Measurements from ENCODE around the gene DSCAML1. TPM values are rescaled to one million over a fixed set of nuclear protein-coding genes. Genes with fewer than 3 reads are reported as not detected.

Gene DSCAML1
- total RNA-seq, 2 experiments from 2014 or later: 1.4 to 3.1 TPM

GRCh38 chr11:117720061-117720511 is 76.9 kb downstream of the DSCAML1 start:
- H3K9me3 Mint-ChIP-seq: no peaks in the 10 kb centered on the region
- POLR2A ChIA-PET: no interaction called here
- ATAC-seq (ENCODE audit: low read depth): no peak
- H3K36me3 Mint-ChIP-seq: no peaks in the 10 kb centered on the region
- no peak overlapping the region for H3K4me3 Mint-ChIP-seq
- H3K27ac Mint-ChIP-seq: no peak overlapping the region
- H3K27me3 Mint-ChIP-seq: peaks cover 5% of the 10 kb centered on the region
- no peaks in the 10 kb centered on the region for H3K4me1 Mint-ChIP-seq
- no peak for DNase-seq

GRCh38 chr11:117719480-117719879 is 77.5 kb downstream of the DSCAML1 start:
- Mint-ChIP-seq H3K9me3 (no peaks in the 10 kb centered on the region), H3K27ac (no peak overlapping the region), H3K4me3 (no peak overlapping the region), H3K4me1 (no peaks in the 10 kb centered on the region), H3K36me3 (no peaks in the 10 kb centered on the region), H3K27me3 (peaks cover 5% of the 10 kb centered on the region)
- POLR2A ChIA-PET: no interaction called here
- DNase-seq (no peak), ATAC-seq (ENCODE audit: low read depth) (no peak)

GRCh38 chr11:117717485-117718314 is 79.3 kb downstream of the DSCAML1 start:
- Mint-ChIP-seq H3K27me3 (peaks cover 3% of the 10 kb centered on the region), H3K4me3 (no peak overlapping the region), H3K9me3 (no peaks in the 10 kb centered on the region), H3K27ac (no peak overlapping the region), H3K36me3 (no peaks in the 10 kb centered on the region), H3K4me1 (no peaks in the 10 kb centered on the region)
- DNase-seq (no peak), ATAC-seq (ENCODE audit: low read depth) (no peak)
- POLR2A ChIA-PET: no interaction called here

GRCh38 chr11:117716521-117717440 is 80.2 kb downstream of the DSCAML1 start:
- no peak overlapping the region for H3K4me3 Mint-ChIP-seq
- DNase-seq (no peak), ATAC-seq (ENCODE audit: low read depth) (no peak)
- no peaks in the 10 kb centered on the region for H3K9me3 Mint-ChIP-seq
- H3K4me1 Mint-ChIP-seq: no peaks in the 10 kb centered on the region
- POLR2A ChIA-PET: no interaction called here
- no peaks in the 10 kb centered on the region for H3K36me3 Mint-ChIP-seq
- H3K27me3 Mint-ChIP-seq: no peaks in the 10 kb centered on the region
- no peak overlapping the region for H3K27ac Mint-ChIP-seq

DNA sequence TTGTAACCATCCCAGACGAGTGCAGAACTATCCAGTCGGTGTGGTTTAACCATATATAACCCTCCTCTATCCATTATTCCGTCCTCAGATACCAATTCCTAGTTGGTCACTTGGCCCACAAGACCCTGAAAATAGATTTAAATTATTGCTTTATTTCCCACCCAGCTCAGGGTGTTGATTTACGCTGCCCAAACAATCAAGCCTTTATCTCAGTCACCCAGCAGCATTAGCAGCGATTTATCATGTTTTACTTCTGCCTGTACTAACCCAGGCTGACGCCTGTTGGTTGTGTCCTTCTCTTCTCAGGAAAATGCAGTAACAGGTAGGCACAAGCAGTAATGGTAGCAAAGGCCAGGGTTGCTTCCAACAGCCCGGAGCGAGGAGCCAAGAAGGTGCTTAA is 81.2 kb downstream of the DSCAML1 start:
- H3K27me3 Mint-ChIP-seq: peaks cover 3% of the 10 kb centered on the region
- ATAC-seq (ENCODE audit: low read depth): no peak
- H3K36me3 Mint-ChIP-seq: no peaks in the 10 kb centered on the region
- no peaks in the 10 kb centered on the region for H3K9me3 Mint-ChIP-seq
- POLR2A ChIA-PET: no interaction called here
- H3K4me3 Mint-ChIP-seq: no peak overlapping the region
- no peaks in the 10 kb centered on the region for H3K4me1 Mint-ChIP-seq
- no peak for DNase-seq
- no peak overlapping the region for H3K27ac Mint-ChIP-seq

DNA sequence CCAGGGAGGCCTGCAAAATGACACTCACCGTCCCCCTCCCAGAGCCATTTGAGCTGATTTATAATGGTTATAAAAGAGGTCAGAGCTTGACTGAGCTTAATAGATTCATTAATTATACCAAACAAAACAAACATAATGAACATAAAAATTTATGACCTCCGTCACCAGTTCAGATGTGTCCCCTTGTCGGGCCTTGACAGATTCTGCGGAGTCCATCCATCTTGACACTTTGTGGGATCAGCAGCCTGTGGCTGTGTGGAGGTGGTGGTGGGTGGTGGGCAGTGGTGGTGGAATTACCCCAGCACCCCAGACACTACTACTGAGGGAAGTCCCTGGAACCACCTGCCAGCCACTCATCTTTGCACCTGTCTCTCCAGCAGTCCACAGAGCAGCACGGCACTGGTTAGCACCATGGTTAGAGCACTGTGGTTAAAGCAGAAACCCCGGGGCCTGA is 83.5 kb downstream of the DSCAML1 start:
- H3K36me3 Mint-ChIP-seq: no peaks in the 10 kb centered on the region
- H3K27me3 Mint-ChIP-seq: peaks cover 3% of the 10 kb centered on the region
- no peaks in the 10 kb centered on the region for H3K4me1 Mint-ChIP-seq
- H3K9me3 Mint-ChIP-seq: no peaks in the 10 kb centered on the region
- ATAC-seq (ENCODE audit: low read depth) (no peak), DNase-seq (no peak)
- POLR2A ChIA-PET: no interaction called here
- H3K4me3 Mint-ChIP-seq: no peak overlapping the region
- H3K27ac Mint-ChIP-seq: no peak overlapping the region

DNA sequence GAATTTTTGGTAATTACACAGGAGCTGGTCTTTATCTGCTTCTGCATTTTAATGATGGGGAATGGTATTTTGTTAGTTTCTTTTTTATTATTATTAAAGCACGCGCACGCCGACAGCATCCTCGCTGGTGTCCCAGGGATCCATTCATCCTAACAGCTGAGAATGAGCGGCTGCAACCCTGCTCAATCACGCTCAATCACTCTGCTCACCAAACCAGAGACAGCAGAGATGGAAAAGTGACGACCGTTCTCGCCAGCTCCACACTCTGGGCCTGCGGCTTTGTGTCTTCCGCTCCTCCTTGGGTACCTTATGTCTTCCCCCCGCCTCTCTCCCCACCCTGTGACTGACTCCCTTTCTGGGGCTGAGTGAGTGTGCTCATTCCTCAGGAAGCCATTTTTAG is 84.5 kb downstream of the DSCAML1 start:
- Mint-ChIP-seq H3K9me3 (no peaks in the 10 kb centered on the region), H3K27me3 (peaks cover 3% of the 10 kb centered on the region), H3K27ac (no peak overlapping the region), H3K36me3 (no peaks in the 10 kb centered on the region), H3K4me3 (no peak overlapping the region), H3K4me1 (no peaks in the 10 kb centered on the region)
- DNase-seq (no peak), ATAC-seq (ENCODE audit: low read depth) (no peak)
- POLR2A ChIA-PET: no interaction called here

- POLR2A ChIA-PET: no interaction called here
- H3K4me1 Mint-ChIP-seq: no peaks in the 10 kb centered on the region
- H3K27me3 Mint-ChIP-seq: peaks cover 3% of the 10 kb centered on the region
- H3K27ac Mint-ChIP-seq: no peak overlapping the region
- no peak for ATAC-seq (ENCODE audit: low read depth)
- no peaks in the 10 kb centered on the region for H3K36me3 Mint-ChIP-seq
- no peaks in the 10 kb centered on the region for H3K9me3 Mint-ChIP-seq
- DNase-seq: no peak
- H3K4me3 Mint-ChIP-seq: no peak overlapping the region
These were observed 85.7 kb downstream of the DSCAML1 start for GRCh38 chr11:117711331-117711730.

- Mint-ChIP-seq H3K4me3 (no peak overlapping the region), H3K27ac (no peak overlapping the region), H3K4me1 (no peaks in the 10 kb centered on the region), H3K9me3 (no peaks in the 10 kb centered on the region), H3K36me3 (no peaks in the 10 kb centered on the region), H3K27me3 (peaks cover 3% of the 10 kb centered on the region)
- DNase-seq (no peak), ATAC-seq (ENCODE audit: low read depth) (no peak)
- POLR2A ChIA-PET: no interaction called here
These were observed 86.8 kb downstream of the DSCAML1 start for GRCh38 chr11:117710211-117710610.

DNA sequence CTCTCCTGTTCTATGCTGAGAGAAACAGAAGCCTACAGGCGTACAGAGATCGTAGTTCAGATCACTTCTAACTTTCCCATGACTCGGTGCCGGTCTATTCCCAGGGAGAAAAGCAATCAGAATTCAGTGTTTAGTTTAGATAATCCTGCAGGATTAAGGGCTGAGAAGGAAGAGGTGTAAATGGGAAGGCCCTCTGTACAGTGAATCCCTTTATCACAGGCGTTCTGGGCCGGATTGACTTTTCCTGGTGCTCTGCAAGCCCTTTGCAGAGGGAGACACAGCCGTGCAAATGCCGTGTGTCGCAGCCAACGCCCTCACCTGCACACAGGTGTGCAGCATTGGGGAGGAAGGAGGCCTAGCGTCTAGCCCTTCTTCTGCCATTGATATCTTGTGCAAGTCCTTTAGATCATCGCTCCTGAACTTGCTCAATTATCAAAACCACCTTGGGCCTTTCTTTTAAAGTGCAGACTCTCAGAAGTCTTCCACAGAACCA is 90.6 kb downstream of the DSCAML1 start:
- H3K9me3 Mint-ChIP-seq: no peaks in the 10 kb centered on the region
- H3K27me3 Mint-ChIP-seq: peaks cover 3% of the 10 kb centered on the region
- DNase-seq (no peak), ATAC-seq (ENCODE audit: low read depth) (no peak)
- H3K36me3 Mint-ChIP-seq: no peaks in the 10 kb centered on the region
- peaks cover 7% of the 10 kb centered on the region for H3K4me1 Mint-ChIP-seq
- no peak overlapping the region for H3K4me3 Mint-ChIP-seq
- H3K27ac Mint-ChIP-seq: no peak overlapping the region
- POLR2A ChIA-PET: no interaction called here

GRCh38 chr11:117705866-117706265 is 91.2 kb downstream of the DSCAML1 start:
- H3K9me3 Mint-ChIP-seq: no peaks in the 10 kb centered on the region
- H3K36me3 Mint-ChIP-seq: no peaks in the 10 kb centered on the region
- H3K4me1 Mint-ChIP-seq: peaks cover 7% of the 10 kb centered on the region
- POLR2A ChIA-PET: no interaction called here
- no peak overlapping the region for H3K4me3 Mint-ChIP-seq
- no peak for ATAC-seq (ENCODE audit: low read depth)
- H3K27ac Mint-ChIP-seq: no peak overlapping the region
- H3K27me3 Mint-ChIP-seq: peaks cover 3% of the 10 kb centered on the region
- no peak for DNase-seq

GRCh38 chr11:117704395-117705100 is 92.5 kb downstream of the DSCAML1 start:
- POLR2A ChIA-PET: no interaction called here
- DNase-seq (no peak), ATAC-seq (ENCODE audit: low read depth) (no peak)
- Mint-ChIP-seq H3K36me3 (no peaks in the 10 kb centered on the region), H3K9me3 (no peaks in the 10 kb centered on the region), H3K4me1 (peaks cover 7% of the 10 kb centered on the region), H3K27me3 (peaks cover 3% of the 10 kb centered on the region), H3K4me3 (no peak overlapping the region), H3K27ac (no peak overlapping the region)

- no peaks in the 10 kb centered on the region for H3K36me3 Mint-ChIP-seq
- H3K27ac Mint-ChIP-seq: no peak overlapping the region
- H3K9me3 Mint-ChIP-seq: no peaks in the 10 kb centered on the region
- no peak for ATAC-seq (ENCODE audit: low read depth)
- POLR2A ChIA-PET: no interaction called here
- H3K4me1 Mint-ChIP-seq: peaks cover 7% of the 10 kb centered on the region
- H3K27me3 Mint-ChIP-seq: peaks cover 3% of the 10 kb centered on the region
- no peak overlapping the region for H3K4me3 Mint-ChIP-seq
- no peak for DNase-seq
These were observed 93.9 kb downstream of the DSCAML1 start for GRCh38 chr11:117702946-117703598.

All from activated naive CD8-positive, alpha-beta T cell treated with anti-CD3 and anti-CD28 coated beads, Interleukin-2, amount 10 ng/mL, durations not matched to agents 7 days and 5 days (primary cell).